Daoy (cell line): ENCODE data around the gene CDC6. TPM values are rescaled to one million over a fixed set of nuclear protein-coding genes. Genes with fewer than 3 reads are reported as not detected.

ENCODE experiments used
- DNase-seq: peaks from one replicate; pipeline ENCODE4 v3.0.0-alpha.2; 2015; ENCODE audit warnings: low read depth
- total RNA-seq: library from RNA; depleted of rRNA; stranded (reverse); fragments of >200 nt; shearing (Covaris generic); gene quantifications from 2 replicates; pipeline ENCODE4 v1.2.3, GENCODE V29; 2014; rRNA removed

Gene CDC6
- total RNA-seq, 1 experiment from 2014 or later = 124 TPM

GRCh38 chr17:40351359-40352236, 63.9 kb downstream of the CDC6 start:
- DNase-seq = no peak

- DNase-seq = no peak
These were observed 64.6 kb downstream of the CDC6 start for GRCh38 chr17:40352237-40352778.

- no peak for DNase-seq
These were observed 65.2 kb downstream of the CDC6 start for GRCh38 chr17:40352779-40353394.

Other genes with a start within 250 kb of the CDC6 start
- 31.8 and 39.2 TPM in 2 replicates for gene MED24, start 233.5 kb upstream of the CDC6 start, total RNA-seq
- gene THRA, start 224.9 kb upstream of the CDC6 start, total RNA-seq = 4.4 and 7.7 TPM in 2 replicates
- gene NR1D1, start 187.3 kb upstream of the CDC6 start, total RNA-seq = 0.80 and 1.4 TPM in 2 replicates
- gene MSL1, start 165.9 kb upstream of the CDC6 start, total RNA-seq = 46.5 and 52.5 TPM in 2 replicates
- 47.8 and 56.5 TPM in 2 replicates for gene CASC3, start 147.3 kb upstream of the CDC6 start, total RNA-seq
- gene RAPGEFL1, start 110.4 kb upstream of the CDC6 start, total RNA-seq = 0.51 and 1.2 TPM in 2 replicates
- gene WIPF2, start 68.6 kb upstream of the CDC6 start, total RNA-seq = 4.9 and 6.3 TPM in 2 replicates
- 15.6 and 19.9 TPM in 2 replicates for gene RARA, start 21.3 kb downstream of the CDC6 start, total RNA-seq
- not detected in 2 replicates for gene GJD3, start 76.9 kb downstream of the CDC6 start, total RNA-seq
- 372 and 402 TPM in 2 replicates for gene TOP2A, start 130.0 kb downstream of the CDC6 start, total RNA-seq
- 67.4 and 68.8 TPM in 2 replicates for gene IGFBP4, start 155.6 kb downstream of the CDC6 start, total RNA-seq
- gene TNS4, start 213.7 kb downstream of the CDC6 start, total RNA-seq = 0.24 and 0.40 TPM in 2 replicates